Mononuclear cell (primary cell): Measurements from ENCODE around the gene ASB10. TPM values are rescaled to one million over a fixed set of nuclear protein-coding genes. Genes with fewer than 3 reads are reported as not detected.

Experiments
- H3K27me3 ChIP-seq: 2 replicates; pipeline ENCODE4 v1.6.0; 2011; ENCODE audit warnings: low read length, control low read depth; ENCODE audit not compliant: insufficient read depth
- H3K4me1 ChIP-seq: 2 replicates; pipeline ENCODE4 v1.5.1; 2011; ENCODE audit warnings: mild to moderate bottlenecking, low read length, control low read depth; ENCODE audit not compliant: insufficient read depth
- H3K4me3 ChIP-seq: 2 replicates; pipeline ENCODE4 v1.5.1; 2011; ENCODE audit warnings: mild to moderate bottlenecking, low read length, moderate library complexity
- H3K9me3 ChIP-seq: 2 replicates; pipeline ENCODE4 v1.5.1; 2011; ENCODE audit warnings: low read depth, mild to moderate bottlenecking, control low read depth, low read length
- total RNA-seq: library from RNA; depleted of rRNA; stranded (reverse); fragments of >200 nt; gene quantifications from one replicate; pipeline ENCODE4 v1.2.3, GENCODE V29; 2012

ASB10 gene
- total RNA-seq, 1 donor = not detected

DNA sequence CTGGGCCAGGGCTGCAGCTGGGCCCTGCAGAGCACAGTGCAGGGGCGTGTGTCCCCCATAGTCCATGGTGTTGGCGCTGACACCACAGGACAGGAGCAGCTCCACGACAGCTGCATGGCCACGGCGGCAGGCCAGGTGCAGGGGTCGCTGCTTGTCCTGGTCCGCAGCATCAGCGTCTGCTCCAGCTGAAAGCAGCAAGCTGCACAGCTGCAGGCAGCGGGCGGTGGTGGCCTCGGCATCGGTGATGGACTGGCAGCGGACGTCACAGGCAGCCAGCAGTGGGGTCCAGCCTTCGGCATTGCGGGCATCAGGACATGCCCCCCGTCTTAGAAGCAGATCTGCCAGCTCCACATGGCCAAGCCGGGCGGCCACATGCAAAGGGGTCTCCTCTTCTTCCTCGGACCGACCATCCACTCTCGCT is 6.0 kb downstream of the ASB10 start:
- no peaks in the 10 kb centered on the region for H3K27me3 ChIP-seq
- no peaks in the 10 kb centered on the region for H3K4me1 ChIP-seq
- no peak overlapping the region for H3K4me3 ChIP-seq
- H3K9me3 ChIP-seq = no peaks in the 10 kb centered on the region

DNA sequence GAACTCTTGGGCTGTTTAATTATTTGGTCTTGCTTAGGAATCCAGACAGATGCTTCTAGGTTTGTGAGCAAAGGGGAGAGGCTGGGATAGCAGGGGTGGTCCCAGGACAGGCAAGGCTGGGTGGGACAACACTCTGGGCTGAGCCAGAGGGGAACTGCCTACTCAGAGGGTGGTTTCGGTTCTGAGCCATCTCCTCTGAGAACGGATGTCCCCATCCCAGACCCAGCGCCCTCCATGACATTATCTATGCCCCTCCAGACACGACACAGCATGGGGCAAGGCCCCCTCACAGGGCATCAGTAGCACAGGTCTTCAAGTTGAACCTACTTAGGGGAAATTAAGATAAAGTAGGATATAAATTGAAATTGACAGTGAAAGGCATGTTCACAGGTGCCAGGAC is 7.1 kb downstream of the ASB10 start:
- Histone ChIP-seq H3K27me3 (no peaks in the 10 kb centered on the region), H3K4me3 (no peak overlapping the region), H3K4me1 (no peaks in the 10 kb centered on the region), H3K9me3 (no peaks in the 10 kb centered on the region)

DNA sequence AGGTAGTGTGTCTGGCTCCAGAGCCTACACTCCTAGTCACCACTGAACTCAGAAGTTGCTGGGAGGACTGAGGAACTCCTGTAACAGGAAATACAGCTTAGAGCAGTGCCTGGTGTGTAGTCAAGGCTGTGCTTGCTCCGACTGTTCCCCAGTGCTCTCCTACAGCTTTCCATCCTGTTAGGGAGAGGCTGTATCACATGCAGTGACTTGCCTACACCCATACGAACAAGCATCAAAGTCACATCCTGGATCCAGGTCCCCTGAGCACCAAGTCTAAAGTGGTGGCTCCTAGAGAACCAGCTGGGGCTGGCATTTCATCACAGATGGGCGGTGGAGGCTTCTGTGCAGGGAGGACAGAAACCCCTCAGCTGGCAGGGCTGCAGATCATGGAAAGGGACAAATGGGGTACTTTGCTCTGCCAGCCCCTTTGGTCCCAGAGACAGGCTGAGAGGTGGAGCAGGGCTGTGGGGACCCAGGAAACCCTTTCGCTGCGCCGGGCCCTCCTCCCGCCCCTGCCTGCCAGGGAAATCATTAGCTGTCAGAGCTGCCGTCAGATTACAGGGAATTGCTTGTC is 7.7 kb downstream of the ASB10 start:
- Histone ChIP-seq H3K9me3 (no peaks in the 10 kb centered on the region), H3K4me1 (no peaks in the 10 kb centered on the region), H3K27me3 (no peaks in the 10 kb centered on the region), H3K4me3 (no peak overlapping the region)

DNA sequence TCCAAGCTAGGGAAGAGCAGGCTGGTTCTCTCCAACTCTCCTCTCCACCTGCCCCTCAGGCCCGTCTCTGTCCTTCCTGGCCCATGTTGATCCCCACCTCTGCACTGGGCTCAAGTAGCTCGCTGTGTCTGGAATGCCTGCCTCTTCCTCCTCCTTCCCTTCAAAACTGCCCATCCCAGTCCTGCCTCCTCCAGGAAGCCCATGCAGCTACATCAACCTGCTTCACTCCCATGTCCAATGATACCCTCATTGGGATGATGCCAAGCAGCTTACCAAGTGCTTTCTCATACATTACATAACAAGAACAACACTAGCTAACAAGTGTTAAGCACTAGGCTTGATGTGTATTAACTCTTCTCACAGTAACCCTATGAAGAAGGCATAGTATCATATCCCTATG is 8.2 kb downstream of the ASB10 start:
- Histone ChIP-seq H3K4me1 (no peaks in the 10 kb centered on the region), H3K4me3 (no peak overlapping the region), H3K9me3 (no peaks in the 10 kb centered on the region), H3K27me3 (no peaks in the 10 kb centered on the region)

DNA sequence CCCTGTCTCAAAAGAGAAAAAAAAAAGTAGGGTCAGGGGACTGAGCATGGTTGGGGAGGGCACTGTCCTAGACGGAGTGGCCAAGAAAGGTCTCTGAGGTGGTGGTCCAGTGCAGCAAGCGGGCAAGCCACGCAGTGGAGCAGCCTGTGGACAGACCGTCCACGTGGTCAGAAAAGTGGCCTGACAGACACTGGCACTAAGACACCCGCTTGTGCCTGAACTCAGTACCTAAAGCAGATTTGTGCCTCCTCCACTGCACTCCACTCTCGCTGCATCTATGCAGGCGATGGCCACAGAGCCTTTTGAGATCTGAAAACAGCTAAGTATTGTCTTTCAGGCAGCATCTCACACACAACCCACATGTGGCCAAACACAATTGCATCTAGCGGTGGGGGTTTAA is 8.8 kb downstream of the ASB10 start:
- Histone ChIP-seq H3K27me3 (no peaks in the 10 kb centered on the region), H3K4me1 (no peaks in the 10 kb centered on the region), H3K4me3 (no peak overlapping the region), H3K9me3 (no peaks in the 10 kb centered on the region)

DNA sequence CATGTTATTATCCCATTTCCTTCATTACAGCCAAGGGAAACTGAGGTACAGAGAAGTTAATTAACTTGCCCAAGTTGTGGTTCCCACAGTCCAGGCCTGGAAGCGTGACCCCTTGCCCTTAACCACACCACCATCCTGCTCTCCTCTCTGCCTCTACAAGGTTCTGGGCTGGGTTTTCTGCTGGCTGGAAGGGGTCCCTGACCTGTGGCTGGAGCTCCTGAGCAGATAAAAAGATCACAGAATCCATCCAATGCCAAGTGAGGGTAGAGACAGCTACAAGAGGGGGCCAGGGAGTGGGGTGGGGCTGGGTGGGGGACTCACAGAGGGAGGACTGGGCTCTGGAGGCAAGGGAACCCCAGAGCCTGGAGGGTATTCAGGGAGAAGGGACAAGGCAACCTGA is 9.7 kb downstream of the ASB10 start:
- Histone ChIP-seq H3K4me1 (no peaks in the 10 kb centered on the region), H3K9me3 (no peaks in the 10 kb centered on the region), H3K27me3 (peaks cover 1% of the 10 kb centered on the region), H3K4me3 (no peak overlapping the region)

DNA sequence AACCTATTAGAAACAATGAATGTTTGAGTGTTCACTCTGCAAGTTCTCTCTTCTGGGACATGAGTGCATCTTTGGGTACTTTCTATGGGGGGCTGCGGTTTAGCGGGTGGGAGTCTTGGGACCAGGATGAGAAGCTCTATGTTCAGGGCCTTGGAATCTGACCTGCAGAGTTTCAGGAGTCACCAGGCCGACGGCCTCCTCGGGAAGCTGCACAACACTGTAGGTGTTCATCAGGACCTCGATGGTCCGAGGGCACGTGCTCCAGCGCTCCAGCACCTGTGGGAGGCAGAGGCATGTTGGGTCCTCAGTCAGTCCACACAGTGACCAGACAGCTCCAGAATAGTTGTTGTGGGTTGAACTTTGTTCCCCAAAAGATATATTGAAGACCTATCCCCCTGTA is 10.6 kb downstream of the ASB10 start:
- no peak overlapping the region for H3K4me3 ChIP-seq
- H3K27me3 ChIP-seq = peaks cover 5% of the 10 kb centered on the region
- no peaks in the 10 kb centered on the region for H3K9me3 ChIP-seq
- H3K4me1 ChIP-seq = no peaks in the 10 kb centered on the region

DNA sequence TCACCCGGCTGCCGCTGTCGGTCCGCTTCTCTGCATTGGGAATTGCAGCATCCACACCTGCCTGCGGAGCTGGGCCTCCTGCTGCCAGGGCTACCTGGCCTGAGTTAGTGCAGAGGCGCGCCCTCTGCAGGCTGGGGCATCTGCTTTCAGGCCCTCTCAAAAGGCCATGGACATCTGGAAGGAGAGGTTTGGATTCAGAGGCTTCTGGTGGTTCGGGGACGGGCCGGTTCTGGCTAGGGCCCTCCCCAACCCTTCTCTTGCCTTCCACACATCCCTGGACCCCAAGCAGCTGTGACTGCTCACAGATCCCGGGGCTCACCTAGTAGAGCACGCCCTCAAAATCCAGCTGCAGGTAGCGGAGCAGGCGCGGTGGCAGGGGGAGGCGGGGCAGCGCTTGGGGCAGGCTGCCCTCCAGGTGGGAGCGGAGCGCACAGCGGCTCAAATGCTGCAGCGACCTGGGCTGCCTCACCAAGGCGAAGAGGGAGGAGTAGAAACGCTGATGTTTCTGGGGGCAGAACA is 11.2 kb downstream of the ASB10 start:
- Histone ChIP-seq H3K4me1 (no peaks in the 10 kb centered on the region), H3K9me3 (no peaks in the 10 kb centered on the region), H3K4me3 (no peak overlapping the region), H3K27me3 (peaks cover 5% of the 10 kb centered on the region)

DNA sequence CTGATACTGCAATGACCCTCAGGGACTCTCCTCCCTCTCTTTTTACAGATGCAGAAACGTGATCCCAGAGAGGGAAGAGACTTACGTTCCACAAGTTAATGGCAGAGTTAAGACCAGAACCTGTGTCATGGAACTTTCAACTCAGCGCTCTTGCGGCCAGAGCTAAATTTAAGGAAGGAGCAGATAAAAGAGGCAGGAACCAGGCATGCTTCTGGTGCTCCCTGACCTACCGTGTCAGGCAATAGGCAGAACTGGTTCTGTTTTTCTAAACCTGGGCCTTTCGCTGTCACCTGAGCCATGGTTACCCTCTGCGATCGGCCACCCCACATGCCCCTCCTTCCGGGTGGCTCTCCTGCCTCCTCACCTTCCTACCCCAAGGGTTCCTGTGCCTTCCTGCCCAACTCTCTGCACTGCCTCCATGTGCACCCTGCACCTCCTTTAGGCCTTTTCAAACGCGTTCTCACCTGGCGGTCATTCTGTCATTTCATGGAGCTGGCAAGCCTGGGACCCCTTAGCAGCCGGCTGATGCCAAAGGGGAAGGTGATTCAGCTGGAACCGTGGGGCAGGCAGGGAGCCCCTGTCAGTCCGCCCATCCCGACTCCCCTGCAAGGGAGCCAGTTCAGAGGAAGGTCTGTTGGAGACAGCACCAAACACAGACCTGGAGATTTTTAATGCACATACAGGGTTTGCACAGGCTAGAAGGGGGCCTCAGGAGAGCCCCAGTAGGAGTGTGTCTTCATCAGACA is 11.8 kb downstream of the ASB10 start:
- H3K9me3 ChIP-seq = no peaks in the 10 kb centered on the region
- H3K4me1 ChIP-seq = no peaks in the 10 kb centered on the region
- H3K4me3 ChIP-seq = no peak overlapping the region
- peaks cover 5% of the 10 kb centered on the region for H3K27me3 ChIP-seq

DNA sequence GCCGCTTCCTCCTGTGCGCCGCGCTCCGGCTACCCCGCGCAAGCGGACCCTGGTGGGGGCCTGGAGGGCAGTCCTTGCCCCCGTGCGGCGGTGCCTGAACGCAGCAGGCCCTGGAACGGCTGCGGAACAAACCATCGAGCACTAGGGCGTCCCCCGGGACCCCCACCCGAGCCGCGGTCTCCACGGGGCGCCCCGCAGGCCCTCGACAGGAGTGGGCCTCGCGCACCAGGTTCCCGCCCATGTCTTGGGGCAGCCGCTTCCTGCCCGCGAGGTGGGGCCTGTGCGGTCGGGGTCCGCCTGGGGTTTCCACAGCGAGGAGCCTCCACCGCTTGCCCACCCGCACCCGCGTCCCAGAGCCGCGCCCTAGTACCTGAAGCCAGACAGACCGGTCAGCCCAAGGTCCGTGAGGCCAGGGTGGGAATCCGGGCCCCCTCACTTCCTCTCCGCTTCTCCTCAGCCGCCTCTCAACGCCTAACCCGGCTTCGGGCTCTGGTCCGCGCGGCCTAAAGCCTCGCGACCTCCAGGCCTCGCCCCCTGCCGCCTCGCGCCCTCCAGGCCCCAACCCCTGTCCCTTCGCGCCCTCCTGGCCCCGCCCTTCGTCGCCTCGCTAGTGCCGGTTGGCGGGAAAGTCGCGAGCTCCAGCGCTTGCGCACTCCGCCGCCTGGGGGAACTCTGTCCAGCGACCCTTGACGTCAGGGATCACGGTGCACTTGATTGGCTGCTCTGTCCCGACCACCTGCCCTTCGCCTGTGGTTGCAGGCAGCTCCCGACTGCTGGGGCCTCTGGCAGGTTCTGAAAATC is 12.6 kb downstream of the ASB10 start:
- H3K9me3 ChIP-seq = no peaks in the 10 kb centered on the region
- H3K4me1 ChIP-seq = no peaks in the 10 kb centered on the region
- H3K4me3 ChIP-seq = no peak overlapping the region
- H3K27me3 ChIP-seq = peaks cover 11% of the 10 kb centered on the region

DNA sequence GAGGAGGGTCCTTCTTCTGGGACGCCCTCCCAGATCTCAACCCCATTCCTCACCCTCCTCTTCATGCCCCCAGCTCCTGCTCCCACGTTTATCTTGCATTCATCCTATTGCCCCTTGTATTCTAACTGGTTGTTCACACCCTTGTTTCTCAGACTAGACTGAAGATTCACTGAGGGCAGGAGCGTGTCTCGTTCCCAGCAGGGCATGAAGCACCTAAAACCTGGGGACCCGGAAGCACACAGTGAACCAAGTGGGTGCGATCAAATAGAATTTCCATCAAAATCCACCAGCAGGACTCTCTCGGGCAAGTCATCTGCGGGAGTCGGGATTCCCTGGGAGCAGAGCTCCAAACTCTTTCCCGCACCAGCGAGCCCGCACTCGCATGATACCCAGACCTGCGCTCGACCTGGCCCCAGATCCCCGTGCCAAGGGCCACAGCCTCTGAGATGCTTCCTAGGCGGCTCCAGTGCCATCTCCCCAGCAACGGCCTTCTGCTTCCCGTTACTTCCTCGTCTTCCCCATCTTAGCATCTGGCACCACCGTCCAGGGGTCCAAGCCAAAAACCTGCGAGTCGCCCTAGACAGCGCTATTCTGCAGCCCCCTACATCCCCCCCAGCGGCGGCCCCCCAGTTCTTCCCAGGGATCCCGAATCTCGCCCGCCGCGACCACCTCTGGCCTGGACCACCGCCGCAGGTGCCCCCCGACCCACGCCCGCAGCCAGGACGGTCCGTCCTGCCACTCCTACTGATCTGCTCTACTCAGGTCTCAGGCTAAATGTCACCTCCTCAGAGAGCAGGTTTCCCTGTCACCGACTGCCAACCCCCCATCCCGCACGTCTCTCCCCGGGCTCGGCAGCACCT is 13.4 kb downstream of the ASB10 start:
- H3K4me1 ChIP-seq = no peaks in the 10 kb centered on the region
- H3K4me3 ChIP-seq = no peak overlapping the region
- H3K9me3 ChIP-seq = no peaks in the 10 kb centered on the region
- H3K27me3 ChIP-seq = peaks cover 19% of the 10 kb centered on the region

DNA sequence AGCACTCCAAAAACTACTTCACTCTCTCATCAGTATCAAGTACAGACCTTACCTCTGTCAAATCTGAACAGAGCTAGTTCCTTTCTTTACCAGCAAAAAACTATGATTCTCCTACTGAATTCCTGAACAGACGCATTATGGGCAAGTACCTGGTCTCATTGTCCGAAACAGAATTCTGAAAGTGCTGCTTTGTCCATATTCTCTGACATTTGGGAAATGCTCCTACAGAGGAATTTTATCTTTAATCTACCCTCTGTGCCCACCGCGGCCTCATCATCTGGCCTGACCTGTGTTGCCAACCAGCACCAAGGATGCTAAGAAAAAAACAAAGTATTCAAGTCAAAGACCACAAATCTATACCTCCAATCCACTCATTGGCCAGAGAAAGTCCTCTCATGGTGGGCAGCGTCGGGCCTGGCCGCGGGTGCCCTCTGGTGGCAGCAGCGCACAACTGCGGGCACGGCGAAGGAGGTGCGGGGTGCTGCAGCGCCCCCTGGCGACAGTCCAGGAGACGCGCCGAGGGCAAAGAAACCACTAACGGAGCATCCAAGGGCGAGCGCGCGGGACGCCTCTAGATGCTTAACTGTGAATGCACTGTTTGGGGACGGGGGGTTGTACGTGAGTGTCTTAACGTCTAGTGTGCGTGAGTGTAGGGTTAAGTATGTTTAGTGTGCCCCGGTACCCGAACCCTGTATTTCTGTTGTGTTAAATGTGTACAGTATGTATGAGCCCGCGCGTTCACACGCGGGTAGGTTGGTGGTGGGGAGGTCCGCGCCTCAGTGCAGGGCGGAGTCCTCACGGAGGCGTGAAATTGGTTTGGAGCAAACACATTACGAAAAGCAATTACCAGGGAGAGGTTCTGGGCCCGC is 14.5 kb downstream of the ASB10 start:
- no peaks in the 10 kb centered on the region for H3K9me3 ChIP-seq
- H3K4me3 ChIP-seq = no peak overlapping the region
- peaks cover 24% of the 10 kb centered on the region for H3K27me3 ChIP-seq
- peaks cover 6% of the 10 kb centered on the region for H3K4me1 ChIP-seq

DNA sequence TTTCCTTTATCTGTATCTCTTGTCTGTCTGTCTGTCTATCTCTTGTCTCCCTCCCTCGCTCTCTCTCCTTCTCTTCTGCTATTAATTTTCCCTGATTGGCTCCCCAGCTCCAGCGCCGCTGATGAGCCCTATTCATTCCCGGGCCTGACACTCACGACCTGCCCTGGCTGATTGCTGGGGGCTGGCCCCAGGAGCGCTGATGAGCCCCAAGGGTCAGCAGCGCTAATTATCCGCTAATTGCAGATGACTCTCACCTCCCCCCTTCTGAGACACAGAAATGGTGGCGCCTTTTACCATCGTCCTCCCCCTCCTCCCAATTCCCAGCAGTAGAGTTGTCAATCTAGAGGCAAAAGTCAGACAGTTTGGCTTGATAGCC is 18.3 kb downstream of the ASB10 start:
- H3K4me3 ChIP-seq = no peak overlapping the region
- H3K27me3 ChIP-seq = peaks cover 58% of the 10 kb centered on the region
- no peaks in the 10 kb centered on the region for H3K9me3 ChIP-seq
- H3K4me1 ChIP-seq = peaks cover 16% of the 10 kb centered on the region
